Measurements from ENCODE around the gene SFXN5. TPM values are rescaled to one million over a fixed set of nuclear protein-coding genes. Genes with fewer than 3 reads are reported as not detected.
A peak's percentile ranks its signal among the peaks of the same experiment; 100 is the strongest.

The SFXN5 gene
- total and polyA plus RNA-seq, 2 of the 4 experiments (the other 2 are of a cell fraction), result 8.6 to 17.0 TPM

DNA sequence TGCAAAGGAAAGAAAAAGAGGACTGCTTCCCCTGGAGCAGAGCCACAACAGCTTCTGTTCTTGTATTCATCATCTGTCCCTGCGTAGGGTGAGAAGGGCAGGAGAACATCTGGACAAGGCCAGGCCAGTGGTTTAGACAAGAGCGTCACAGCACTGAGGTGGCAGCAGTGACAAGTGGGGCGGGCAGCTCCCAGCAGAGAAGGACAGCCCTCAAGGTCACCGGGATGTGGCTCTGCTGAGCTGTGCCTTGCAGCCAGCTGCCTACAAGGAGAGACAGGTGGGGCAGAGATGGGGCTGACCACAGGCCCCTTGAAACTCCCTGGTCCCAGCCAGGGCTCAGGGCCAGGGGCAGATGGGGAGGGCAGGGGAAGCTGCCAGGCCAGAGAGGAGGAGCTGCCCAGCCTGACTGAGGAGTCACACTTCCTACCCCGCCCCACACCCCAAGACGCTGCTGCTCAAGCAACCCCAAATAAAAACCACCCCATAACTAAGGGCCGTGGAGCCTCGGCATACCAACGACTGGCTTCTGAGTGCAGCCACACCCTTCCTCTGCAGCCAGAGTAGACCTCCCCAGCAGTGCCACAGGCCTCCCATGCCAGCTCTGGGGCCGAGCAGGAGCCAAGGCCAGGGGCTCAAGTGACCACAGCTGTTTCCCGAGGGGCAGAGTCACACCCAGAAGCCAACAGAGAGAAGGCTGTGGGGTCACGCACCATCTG, 35.9 kb upstream of the SFXN5 start:
- ChIA-PET POLR2A (ENCODE audit: unreplicated experiment) (no interaction called here), CTCF (no interaction called here)
- WGBS, 2 experiments (ENCODE audit: extremely low coverage in 2 of 2, insufficient read length in 1 of 2), result 65% methylated on average over 7 of the region's 12 CpGs; no CpG with 5 or more reads in 1 of the 2 experiments
- Histone ChIP-seq H4K20me1 (ENCODE audit: insufficient read depth, low read length) (peaks cover 91% of the 10 kb centered on the region), H3K9ac (ENCODE audit: low read depth, low read length) (no peak overlapping the region), H2AFZ (replicated peaks; ENCODE audit: low read length, poor library complexity) (no peak overlapping the region), H2BK120ac (ENCODE audit: low read depth, low read length) (no peak overlapping the region), H3K23ac (ENCODE audit: low read depth, low read length) (peak overlapping the region; percentile 64; the same call in 1 of the 2 replicates), H3K27ac (ENCODE audit: insufficient read depth, low read length) (no peak overlapping the region), H2AK5ac (ENCODE audit: low read depth, low read length) (0 out of 2 replicates have a peak overlapping the region, but pooled peaks have one; percentile 27), H3K79me1 (ENCODE audit: low read depth in 1 of 2, low read length in 2 of 2) (peaks cover 9 to 87% of the 10 kb centered on the region in 2 experiments; a peak in 3 of 4 replicates), H4K8ac (ENCODE audit: low read depth in 2 of 2, low read length in 2 of 2) (peak overlapping the region in 1 of 2 experiments; percentile 35; a peak in 1 of 4 replicates), H3K4me2 (ENCODE audit: low read depth, low read length) (0 out of 2 replicates have a peak overlapping the region, but pooled peaks have one; percentile 14), H2BK15ac (ENCODE audit: low read depth, low read length) (no peak overlapping the region), H4K91ac (ENCODE audit: insufficient read depth, low read depth, low read length) (no peak overlapping the region), H2BK20ac (ENCODE audit: low read depth, low read length) (no peak overlapping the region), H2AK9ac (replicated peaks; ENCODE audit: low read depth, low read length, poor library complexity) (peak overlapping the region; percentile 93), H3K27me3 (ENCODE audit: control insufficient read depth, insufficient read depth, low read length) (no peaks in the 10 kb centered on the region), H3K4me3 (ENCODE audit: insufficient read depth, low read depth, low read length) (no peak overlapping the region), H3K36me3 (ENCODE audit: control insufficient read depth, insufficient read depth, low read length) (peaks cover 2% of the 10 kb centered on the region; the same call in 1 of the 2 replicates), H4K5ac (ENCODE audit: low read depth, low read length) (no peak overlapping the region), H3K9me1 (ENCODE audit: insufficient read depth, low read length) (peaks cover 68% of the 10 kb centered on the region), H3K18ac (ENCODE audit: low read depth, low read length) (no peak overlapping the region), H3K4me1 (ENCODE audit: control insufficient read depth, insufficient read depth, low read length) (peaks cover 38% of the 10 kb centered on the region), H3K56ac (ENCODE audit: extremely low read depth, insufficient read depth, low read length) (no peak overlapping the region), H3K14ac (replicated peaks; ENCODE audit: low read depth, low read length) (peak overlapping the region; percentile 65; the same call in 1 of the 2 replicates), H2BK5ac (ENCODE audit: low read depth, low read length, poor library complexity, severe bottlenecking) (no peak overlapping the region), H3K9me3 (ENCODE audit: control insufficient read depth, insufficient read depth, low read length) (no peaks in the 10 kb centered on the region), H3K4ac (ENCODE audit: low read depth, low read length) (peak overlapping the region; percentile 54; the same call in 1 of the 2 replicates)
- intact Hi-C loops (cut with micrococcal nuclease) (no loop called here), dilution Hi-C loops (cut with HindIII; ENCODE audit: low sequenced_read_pairs, unreplicated experiment) (no loop called here), in situ Hi-C loops (cut with MboI; ENCODE audit: low sequenced_read_pairs) (no loop called here)
- DNase-seq (no peak), ATAC-seq (ENCODE audit: low read depth) (no peak)
- no TSS peak for BruUV-seq (replicated peaks)
- no peak for TF ChIP-seq POLR2A (IDR thresholded peaks at IDR 0.05; ENCODE audit: low read depth, low read length)
- no peak for TF ChIP-seq NFE2L2 (IDR thresholded peaks at IDR 0.05; ENCODE audit: low read depth, low read length)
- TF ChIP-seq MAFK (IDR thresholded peaks at IDR 0.05; ENCODE audit: low read depth, low read length), result no peak
- TF ChIP-seq, protein P1, sequence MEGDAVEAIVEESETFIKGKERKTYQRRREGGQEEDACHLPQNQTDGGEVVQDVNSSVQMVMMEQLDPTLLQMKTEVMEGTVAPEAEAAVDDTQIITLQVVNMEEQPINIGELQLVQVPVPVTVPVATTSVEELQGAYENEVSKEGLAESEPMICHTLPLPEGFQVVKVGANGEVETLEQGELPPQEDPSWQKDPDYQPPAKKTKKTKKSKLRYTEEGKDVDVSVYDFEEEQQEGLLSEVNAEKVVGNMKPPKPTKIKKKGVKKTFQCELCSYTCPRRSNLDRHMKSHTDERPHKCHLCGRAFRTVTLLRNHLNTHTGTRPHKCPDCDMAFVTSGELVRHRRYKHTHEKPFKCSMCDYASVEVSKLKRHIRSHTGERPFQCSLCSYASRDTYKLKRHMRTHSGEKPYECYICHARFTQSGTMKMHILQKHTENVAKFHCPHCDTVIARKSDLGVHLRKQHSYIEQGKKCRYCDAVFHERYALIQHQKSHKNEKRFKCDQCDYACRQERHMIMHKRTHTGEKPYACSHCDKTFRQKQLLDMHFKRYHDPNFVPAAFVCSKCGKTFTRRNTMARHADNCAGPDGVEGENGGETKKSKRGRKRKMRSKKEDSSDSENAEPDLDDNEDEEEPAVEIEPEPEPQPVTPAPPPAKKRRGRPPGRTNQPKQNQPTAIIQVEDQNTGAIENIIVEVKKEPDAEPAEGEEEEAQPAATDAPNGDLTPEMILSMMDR (conservative IDR thresholded peaks at IDR 0.05; ENCODE audit: low read depth, low read length), result no peak
- no peak for TF ChIP-seq RAD21 (IDR thresholded peaks at IDR 0.05; ENCODE audit: low read length)
- TF ChIP-seq RCOR1 (IDR thresholded peaks at IDR 0.05; ENCODE audit: insufficient replicate concordance, low read length), result no peak
- no peak for TF ChIP-seq MAZ (IDR thresholded peaks at IDR 0.05; ENCODE audit: borderline replicate concordance, low read depth, low read length)
- TF ChIP-seq BHLHE40 (IDR thresholded peaks at IDR 0.05; ENCODE audit: low read depth, low read length), result no peak
- no peak for TF ChIP-seq FOS (IDR thresholded peaks at IDR 0.05; ENCODE audit: low read depth, low read length)
- TF ChIP-seq CHD1 (IDR thresholded peaks at IDR 0.05; ENCODE audit: low read depth, low read length), result no peak
- TF ChIP-seq MXI1 (IDR thresholded peaks at IDR 0.05; ENCODE audit: borderline replicate concordance, low read depth, low read length), result no peak
- no peak for TF ChIP-seq RFX5 (IDR thresholded peaks at IDR 0.05; ENCODE audit: low read depth, low read length)
- TF ChIP-seq, protein P2, sequence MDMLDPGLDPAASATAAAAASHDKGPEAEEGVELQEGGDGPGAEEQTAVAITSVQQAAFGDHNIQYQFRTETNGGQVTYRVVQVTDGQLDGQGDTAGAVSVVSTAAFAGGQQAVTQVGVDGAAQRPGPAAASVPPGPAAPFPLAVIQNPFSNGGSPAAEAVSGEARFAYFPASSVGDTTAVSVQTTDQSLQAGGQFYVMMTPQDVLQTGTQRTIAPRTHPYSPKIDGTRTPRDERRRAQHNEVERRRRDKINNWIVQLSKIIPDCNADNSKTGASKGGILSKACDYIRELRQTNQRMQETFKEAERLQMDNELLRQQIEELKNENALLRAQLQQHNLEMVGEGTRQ (IDR thresholded peaks at IDR 0.05; ENCODE audit: low read depth, low read length), result no peak
- no peak for TF ChIP-seq CEBPB (IDR thresholded peaks at IDR 0.05; ENCODE audit: low read depth, low read length)
- no peak for TF ChIP-seq SMC3 (IDR thresholded peaks at IDR 0.05; ENCODE audit: low read depth, low read length)

Measured in IMR-90 (cell line).